HG03039 (cell line): ENCODE data around the gene SH3TC2.

Experiments used
- ATAC-seq: cut with Tn5 transposase; IDR thresholded peaks from one replicate; pipeline ENCODE4 v1.9.1; 2021; ENCODE audit warnings: mild to moderate bottlenecking, moderate library complexity; ENCODE audit not compliant: unreplicated experiment

SH3TC2 gene

GRCh38 chr5:148974642-148975327 lies 88.1 kb downstream of the SH3TC2 start:
- no peak for ATAC-seq

GRCh38 chr5:148973455-148973854 lies 89.4 kb downstream of the SH3TC2 start:
- no peak for ATAC-seq

- no peak for ATAC-seq
These were observed 89.9 kb downstream of the SH3TC2 start for GRCh38 chr5:148972974-148973374.

GRCh38 chr5:148972396-148972795 lies 90.5 kb downstream of the SH3TC2 start:
- ATAC-seq, result no peak

GRCh38 chr5:148970876-148971275 lies 92.0 kb downstream of the SH3TC2 start:
- no peak for ATAC-seq

GRCh38 chr5:148970228-148970627 lies 92.6 kb downstream of the SH3TC2 start:
- no peak for ATAC-seq

- no peak for ATAC-seq
These were observed 93.6 kb downstream of the SH3TC2 start for GRCh38 chr5:148969291-148969690.

- no peak for ATAC-seq
These were observed 94.6 kb downstream of the SH3TC2 start for GRCh38 chr5:148968311-148968710.

GRCh38 chr5:148967783-148968182 lies 95.1 kb downstream of the SH3TC2 start:
- ATAC-seq, result no peak

GRCh38 chr5:148966938-148967337 lies 95.9 kb downstream of the SH3TC2 start:
- no peak for ATAC-seq

GRCh38 chr5:148966348-148966747 lies 96.5 kb downstream of the SH3TC2 start:
- no peak for ATAC-seq

GRCh38 chr5:148965511-148966265 lies 97.2 kb downstream of the SH3TC2 start:
- ATAC-seq, result no peak

- ATAC-seq, result no peak
These were observed 99.2 kb downstream of the SH3TC2 start for GRCh38 chr5:148963664-148964063.

GRCh38 chr5:148962761-148963324 lies 100.0 kb downstream of the SH3TC2 start:
- ATAC-seq, result no peak

GRCh38 chr5:148962200-148962550 lies 100.7 kb downstream of the SH3TC2 start:
- ATAC-seq, result no peak

GRCh38 chr5:148961261-148962199 lies 101.3 kb downstream of the SH3TC2 start:
- no peak for ATAC-seq

GRCh38 chr5:148960070-148960769 lies 102.6 kb downstream of the SH3TC2 start:
- ATAC-seq, result no peak

GRCh38 chr5:148957591-148958202 lies 105.2 kb downstream of the SH3TC2 start:
- no peak for ATAC-seq

GRCh38 chr5:148956477-148957385 lies 106.1 kb downstream of the SH3TC2 start:
- no peak for ATAC-seq
